Sciatic nerve (tissue), 2 donors: Measurements from ENCODE around the gene FOXP4. TPM values are rescaled to one million over a fixed set of nuclear protein-coding genes. Genes with fewer than 3 reads are reported as not detected.
A peak's percentile ranks its signal among the peaks of the same experiment; 100 is the strongest.

ENCODE experiments used
- ATAC-seq: fragments of 200-7000 bp; cut with Tn5 transposase; one replicate; pipeline ENCODE4 v1.9.1; 2020; ENCODE audit warnings: mild to moderate bottlenecking, moderate library complexity
- DNase-seq: peaks from one replicate; pipeline ENCODE4 v3.0.0-alpha.2; 2020; ENCODE audit warnings: low spot score
- intact Hi-C: fragments of 100-400 bp; cut with DNase I; formaldehyde crosslinking; loops from one replicate; pipeline ENCODE4 v1.14.2; 2022
- total RNA-seq: library from RNA; stranded (reverse); fragmentation: NEBNext Ultra II Directional; extraction: Animal tissue kit (Norgen Biotek cat#: 25700); gene quantifications from one replicate; pipeline ENCODE4 v1.2.1, GENCODE V29; 2021
- donor health status: DM: no; HTN: no; CAD: no.
- donor health status: DM: no; HTN: no; CAD: no.

FOXP4 gene, protein sequence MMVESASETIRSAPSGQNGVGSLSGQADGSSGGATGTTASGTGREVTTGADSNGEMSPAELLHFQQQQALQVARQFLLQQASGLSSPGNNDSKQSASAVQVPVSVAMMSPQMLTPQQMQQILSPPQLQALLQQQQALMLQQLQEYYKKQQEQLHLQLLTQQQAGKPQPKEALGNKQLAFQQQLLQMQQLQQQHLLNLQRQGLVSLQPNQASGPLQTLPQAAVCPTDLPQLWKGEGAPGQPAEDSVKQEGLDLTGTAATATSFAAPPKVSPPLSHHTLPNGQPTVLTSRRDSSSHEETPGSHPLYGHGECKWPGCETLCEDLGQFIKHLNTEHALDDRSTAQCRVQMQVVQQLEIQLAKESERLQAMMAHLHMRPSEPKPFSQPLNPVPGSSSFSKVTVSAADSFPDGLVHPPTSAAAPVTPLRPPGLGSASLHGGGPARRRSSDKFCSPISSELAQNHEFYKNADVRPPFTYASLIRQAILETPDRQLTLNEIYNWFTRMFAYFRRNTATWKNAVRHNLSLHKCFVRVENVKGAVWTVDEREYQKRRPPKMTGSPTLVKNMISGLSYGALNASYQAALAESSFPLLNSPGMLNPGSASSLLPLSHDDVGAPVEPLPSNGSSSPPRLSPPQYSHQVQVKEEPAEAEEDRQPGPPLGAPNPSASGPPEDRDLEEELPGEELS
- 39.2 TPM for total RNA-seq

DNA sequence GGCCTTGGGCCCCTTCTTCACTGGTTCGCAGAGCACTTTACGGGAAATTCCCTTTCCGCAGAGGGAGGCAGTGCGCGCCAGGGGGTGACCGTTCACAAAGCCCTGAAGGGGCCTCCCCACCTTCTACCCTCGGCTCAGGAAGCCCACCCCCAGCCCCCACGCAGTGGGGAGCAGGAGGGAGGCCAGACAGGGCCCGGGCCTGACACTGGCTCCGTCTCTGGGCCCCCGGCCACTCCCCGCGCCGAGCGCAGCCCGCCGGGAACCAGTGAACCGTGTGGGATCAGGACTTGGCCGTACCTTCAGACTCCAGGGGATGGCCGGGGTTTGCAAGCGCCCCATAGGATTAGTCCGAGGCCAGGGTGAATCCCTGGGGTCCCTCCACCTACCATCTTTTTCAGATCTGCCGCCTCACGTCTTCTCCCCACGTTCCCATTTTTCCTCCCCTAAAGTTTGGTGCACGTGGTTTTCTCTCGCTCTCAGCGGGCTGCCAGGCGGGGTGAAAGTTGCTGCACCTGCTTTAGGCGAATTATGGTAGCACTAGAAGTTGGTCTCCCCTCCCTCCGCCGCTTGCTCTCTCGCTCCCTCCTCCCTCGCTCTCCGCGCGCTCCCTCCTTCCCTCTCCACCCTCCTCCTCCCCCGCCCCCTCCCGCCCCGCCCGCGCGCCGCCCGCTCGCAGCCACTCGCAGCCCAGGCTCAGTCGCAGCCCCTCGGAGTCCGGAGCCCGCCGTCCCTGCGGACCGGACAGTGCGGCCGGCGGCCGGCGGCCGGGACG, at the start of gene FOXP4:
TSS of gene FOXP4 (plus strand) at position 679 of the 772 bp plus-strand sequence. CDS start 19,380 bp downstream, outside the sequence.
- peak; percentile 93 for DNase-seq
- ATAC-seq, result peak; percentile 95
- intact Hi-C loops, result no loop called here

DNA sequence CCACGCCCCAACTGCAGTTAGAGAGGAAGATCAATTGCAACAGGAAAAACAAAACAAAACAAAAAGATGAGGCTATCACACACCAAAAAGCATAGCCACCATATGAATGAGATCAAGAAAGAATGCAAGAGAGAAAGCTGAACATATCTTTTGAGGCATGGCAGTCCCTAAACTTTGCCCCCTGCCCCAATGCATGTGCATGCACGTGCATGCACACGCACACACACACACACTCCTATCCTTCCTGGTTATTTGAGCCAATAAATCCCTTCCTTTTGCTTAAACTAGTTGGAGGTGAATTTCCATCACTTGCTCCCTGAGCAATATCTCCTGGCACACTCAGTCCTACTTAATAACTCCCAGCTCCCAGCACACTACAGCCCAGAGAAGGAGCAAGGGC, 48.6 kb upstream of the FOXP4 start:
- DNase-seq (no peak), ATAC-seq (no peak)
- intact Hi-C loops, result no loop called here

DNA sequence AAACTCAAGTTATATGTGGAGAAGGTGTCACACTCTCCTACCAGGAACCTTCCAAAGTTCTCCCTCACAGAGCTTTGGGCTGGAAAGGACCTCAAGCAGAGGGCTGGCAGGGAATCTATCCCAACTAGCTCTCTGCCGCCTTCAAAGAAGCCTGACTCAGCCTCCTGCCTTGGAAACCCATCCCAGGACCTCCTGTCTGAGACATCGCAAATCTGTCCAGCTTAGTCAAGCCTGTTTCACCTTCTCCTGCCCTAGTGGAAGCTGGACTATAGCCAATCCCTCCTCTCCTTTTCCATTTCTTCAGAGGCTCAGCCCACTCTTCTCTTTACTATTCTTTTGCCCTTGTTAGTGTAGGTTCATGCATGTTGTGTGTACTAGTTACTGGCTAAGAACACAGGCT, 48.2 kb upstream of the FOXP4 start:
- intact Hi-C loops, result no loop called here
- DNase-seq, result no peak
- no peak for ATAC-seq

DNA sequence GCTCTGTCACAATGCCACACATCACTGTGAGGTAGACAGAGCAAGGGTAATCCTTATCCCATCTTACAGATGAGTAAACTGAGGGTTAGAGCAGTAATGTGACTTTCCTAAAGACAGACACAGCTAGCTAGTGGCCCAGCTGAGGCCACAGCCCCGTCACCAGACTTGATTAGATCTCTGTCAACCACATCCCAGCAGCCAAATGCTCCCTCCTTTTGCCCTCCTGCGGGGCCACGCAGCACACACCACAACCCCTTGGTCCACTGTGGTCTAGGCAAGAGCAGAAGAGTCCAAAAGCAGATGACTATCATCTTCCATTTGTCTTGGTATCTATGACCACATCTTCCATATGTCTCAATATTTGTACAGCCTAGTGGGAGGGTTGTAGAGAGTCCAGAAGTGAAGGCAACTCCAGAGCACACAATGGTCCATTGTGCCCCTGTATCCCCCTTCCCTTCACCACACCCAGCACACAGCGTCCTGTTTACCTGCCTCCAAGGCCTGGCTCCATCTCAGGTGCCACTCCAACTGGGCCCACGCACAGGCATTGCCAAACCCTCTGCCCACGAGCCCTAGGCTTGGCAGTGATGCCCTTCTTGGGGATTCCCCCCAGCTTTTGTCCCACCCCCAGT, 47.1 kb upstream of the FOXP4 start:
- intact Hi-C loops, result no loop called here
- DNase-seq (no peak), ATAC-seq (no peak)

DNA sequence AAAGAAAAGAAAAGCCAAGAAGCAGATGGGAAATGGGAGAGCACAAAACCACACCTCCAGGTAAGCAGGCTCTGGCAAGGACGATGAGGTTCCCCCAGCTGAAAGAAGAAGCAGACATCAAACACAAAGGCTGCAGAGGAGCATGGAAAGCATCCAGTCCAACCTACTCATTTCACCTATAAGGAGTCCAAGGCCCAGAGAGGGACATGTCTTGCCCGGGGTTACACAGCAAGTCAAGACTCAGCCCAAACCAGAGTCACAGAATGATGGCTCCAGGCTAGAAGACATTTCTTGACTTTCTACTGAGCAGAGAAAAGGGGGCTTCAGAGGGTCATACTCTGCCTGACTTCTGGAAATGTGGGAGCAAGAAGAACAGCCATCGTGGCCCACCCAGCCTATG, 45.6 kb upstream of the FOXP4 start:
- intact Hi-C loops, result no loop called here
- no peak for DNase-seq
- ATAC-seq, result no peak

DNA sequence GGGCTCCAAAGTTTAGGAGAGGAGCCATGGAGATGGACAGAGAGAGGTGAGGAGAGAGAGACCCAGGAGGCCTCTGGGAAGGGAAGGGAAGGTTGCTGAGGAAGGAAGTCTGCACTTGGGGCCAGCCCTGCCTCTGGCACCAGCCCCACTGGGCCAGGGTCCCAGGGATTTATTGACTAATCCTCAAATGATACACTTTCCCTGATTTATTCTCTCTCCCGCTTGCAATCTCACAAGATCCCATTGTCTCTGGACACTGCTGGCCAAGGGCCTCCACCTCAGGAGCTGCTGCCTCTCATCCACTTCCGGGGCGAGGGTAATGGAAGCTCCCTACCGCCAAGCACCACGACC, 43.6 kb upstream of the FOXP4 start:
- DNase-seq, result no peak
- intact Hi-C loops, result no loop called here
- no peak for ATAC-seq

DNA sequence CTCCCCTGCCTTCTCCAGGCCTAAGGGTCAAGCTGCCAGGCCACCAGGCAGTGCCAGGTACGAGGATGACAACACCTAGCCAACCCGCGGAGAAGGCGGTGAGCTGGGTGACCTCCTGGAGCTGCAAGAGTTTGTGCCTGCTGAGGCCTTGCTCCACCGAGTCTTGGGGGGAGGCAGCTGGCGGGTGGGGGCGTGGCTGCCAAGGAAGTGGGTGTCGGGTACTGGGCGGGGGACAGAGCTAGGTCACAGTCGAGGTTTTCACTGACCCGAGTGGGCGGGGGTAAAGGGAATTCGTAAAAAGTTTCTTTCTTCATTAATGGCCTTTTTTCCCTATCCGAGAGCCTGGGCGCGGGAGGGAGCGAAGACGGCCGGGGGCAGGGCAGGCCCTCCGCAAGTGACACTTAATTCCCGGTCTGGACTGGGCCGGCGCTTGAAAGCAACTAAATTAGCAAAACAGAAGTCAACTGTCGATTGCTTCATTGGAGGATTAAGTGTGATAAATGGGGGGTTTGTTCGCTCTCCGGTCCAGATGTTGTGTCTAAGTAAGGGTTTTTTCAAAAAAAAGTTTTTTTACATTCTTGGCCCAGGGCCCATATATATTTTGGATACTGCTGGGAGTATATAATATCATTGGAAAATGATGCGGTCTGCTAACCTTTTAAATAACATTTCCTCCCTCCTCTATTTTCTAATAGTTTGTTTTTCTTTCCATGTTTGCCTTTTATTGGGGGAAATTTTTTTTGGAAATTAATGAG, 43.1 kb upstream of the FOXP4 start:
- ATAC-seq, result peak; percentile 33
- intact Hi-C loops, result no loop called here
- peak; percentile 82 for DNase-seq

DNA sequence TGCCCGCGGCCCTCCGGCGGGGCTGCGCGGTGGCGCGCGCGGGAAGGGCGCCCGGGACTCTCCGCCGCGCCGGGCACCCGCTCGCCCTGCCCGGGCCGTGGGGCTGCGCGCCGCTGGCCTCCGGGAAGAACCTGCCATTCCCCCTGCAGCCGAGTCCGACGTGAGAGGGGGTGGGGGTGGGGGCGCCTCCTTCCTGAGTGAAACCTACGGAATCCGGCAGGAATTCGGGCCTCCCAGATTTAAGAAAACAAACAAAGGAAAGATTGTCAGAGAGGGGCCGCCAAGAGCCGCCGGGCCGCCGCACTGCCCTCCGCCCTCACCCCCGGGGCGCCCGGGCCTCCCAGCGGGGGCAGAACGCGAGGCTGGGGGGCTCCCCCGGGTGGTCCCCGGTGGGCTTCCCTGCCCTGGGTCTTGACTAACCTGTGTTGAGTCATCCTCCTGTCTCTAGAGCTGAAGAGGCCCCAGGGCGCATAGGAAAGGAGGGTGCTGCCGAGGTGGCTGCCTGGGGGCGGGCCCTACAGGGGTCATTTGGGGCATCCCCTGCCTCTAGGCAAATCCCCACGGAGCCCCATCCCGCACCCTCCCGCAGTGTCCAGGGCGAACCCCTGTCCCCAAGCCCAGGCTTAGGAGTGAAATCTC, 42.2 kb upstream of the FOXP4 start:
- intact Hi-C loops, result no loop called here
- DNase-seq, result peak; percentile 69

DNA sequence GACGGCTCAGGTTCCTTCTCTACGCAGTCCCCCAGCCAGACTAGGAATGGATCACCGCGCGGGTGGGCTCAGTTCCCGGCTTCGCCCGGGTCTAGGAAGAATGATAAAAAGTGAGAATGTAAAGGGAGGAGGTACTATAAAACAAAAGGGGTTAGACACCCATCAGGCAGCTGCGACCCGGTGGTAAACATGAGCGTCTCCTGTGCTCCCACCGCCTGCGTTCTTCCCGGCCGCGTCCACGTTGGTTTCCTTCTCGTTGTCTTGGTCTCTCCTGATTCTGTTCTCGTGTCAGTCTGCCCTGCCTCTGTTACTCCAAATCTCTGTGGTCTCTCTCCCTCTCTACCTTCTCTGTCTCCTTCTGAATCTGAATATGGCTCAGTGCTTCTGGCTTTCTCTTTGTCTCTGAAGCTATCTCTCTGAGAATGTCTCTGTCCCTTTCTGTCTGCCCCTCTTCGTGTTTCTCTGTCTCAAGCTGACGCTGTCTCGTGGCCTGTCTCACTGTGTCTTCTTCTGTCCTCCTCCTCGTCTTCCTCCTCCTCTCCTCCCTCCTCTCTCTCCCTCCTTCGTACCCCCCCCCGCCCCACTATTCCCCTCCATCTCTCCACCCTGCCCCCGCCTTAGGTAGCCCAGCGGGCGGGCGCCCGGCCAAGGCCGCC, 41.6 kb upstream of the FOXP4 start:
- intact Hi-C loops, result no loop called here
- ATAC-seq (peak; percentile 1), DNase-seq (no peak)

More for the DNA sequence above, 42.2 kb upstream of the FOXP4 start:
- peak; percentile 38 for ATAC-seq

DNA sequence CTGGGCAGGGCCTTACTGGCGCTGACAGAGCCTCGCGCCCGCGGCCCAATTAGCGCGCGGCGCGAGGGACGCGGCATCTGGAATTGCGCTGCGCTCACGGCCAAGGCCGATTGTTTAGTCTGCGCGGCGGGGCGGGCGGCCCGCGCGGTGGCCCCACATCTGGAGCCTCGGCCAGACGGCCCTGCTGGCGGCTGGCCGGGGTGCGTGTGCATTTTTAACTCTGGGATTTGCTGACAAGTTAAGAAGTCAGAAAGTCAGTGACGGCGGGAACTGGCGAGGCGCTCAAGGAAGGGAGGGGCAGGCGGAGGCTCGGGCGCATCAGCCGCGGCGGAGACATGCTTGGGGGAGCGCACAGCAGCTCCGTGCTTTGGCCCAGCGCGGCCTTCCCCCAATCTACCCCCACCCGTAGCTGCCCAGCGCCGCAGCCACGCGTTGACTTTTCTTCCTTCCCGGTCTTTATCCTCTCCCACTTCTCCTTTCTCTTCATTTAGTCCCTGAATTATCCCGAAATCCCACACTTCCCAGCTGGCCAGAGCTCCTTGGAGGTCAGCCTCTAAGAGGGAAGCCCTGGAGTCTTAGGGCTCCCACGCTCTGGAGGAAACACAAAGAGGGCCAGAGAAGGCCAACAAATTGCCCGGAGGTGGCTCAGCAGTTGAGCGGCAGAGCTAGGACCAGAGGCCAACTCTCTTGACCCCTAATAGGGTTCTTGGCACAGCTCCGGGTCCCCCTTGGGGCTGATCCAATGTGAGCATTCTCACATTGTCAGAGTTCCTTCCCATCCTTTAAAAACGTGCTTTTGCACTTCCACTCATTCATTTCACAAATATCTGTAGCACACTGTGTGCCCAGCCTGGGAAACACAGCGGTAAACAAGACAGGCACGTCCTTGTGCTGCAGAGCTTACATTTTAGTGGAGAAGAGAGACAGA, 40.8 kb upstream of the FOXP4 start:
- DNase-seq (peak; percentile 92), ATAC-seq (peak; percentile 83)
- intact Hi-C loops, result no loop called here

DNA sequence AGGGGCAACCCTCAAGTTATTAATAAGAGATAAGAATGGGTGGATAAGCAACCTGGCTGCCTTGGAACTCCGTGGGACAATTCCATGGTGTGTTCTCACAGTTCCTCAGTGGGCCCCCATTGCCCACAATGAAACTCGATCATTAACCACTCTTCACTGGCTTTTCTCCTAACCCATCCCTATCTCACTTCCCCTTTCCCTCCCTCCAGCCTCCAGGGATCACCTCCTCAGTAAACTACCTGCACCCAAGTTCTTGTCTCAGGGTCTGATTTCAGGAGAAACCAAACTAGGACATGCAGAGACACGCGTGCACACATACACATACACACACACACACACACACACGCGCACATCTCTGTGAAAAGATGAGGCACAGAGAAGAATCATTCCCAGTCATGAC, 37.7 kb upstream of the FOXP4 start:
- ATAC-seq (no peak), DNase-seq (no peak)
- intact Hi-C loops, result no loop called here

DNA sequence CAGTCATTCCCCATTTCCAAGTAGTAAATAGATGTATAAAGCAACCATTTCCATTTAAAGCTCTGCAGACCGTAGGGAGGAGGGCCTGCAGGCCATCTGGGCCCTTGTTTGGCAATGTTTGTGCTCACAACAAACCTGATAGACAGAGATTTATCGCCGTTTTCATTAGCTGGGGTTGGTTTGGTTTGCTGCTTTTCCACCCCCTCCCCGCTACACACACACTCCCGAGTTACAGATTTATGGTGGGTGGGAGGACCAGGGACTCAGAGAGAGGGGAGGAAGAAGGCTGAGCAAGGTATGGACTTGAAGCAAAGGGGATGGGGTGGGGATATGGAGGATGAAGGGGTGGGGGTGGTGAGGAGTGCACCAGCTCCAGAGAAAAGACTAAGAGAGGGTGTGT, 36.6 kb upstream of the FOXP4 start:
- DNase-seq (no peak), ATAC-seq (no peak)
- intact Hi-C loops, result no loop called here

DNA sequence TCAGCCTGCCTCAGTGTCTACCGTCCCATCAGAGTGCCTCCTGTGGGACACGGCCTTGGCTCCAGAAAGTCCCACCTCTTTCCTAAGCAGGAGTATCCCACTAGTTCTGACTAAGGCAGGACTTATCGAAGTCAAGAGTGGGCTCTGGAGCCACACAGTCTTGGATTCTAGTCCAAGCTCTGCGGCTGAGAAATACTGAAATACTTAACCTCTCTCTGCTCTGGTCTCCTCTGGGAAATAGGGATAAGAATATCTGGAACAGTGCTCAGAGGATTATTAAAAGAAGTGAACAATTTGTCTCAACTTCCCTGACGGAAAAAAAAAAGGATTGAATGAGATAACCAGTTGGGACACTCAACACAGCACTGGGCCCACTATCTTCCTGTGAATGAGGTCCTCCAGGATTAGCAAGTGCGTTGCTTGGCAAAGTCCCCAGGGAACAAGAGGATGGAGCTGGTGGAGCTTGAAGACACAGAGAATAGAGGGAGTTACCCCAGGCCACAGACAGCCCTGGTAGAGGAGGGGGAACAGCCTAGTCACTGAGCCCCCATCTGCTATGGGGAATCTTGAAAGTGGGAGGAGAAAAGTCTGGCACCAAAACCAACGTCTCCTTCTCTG, 34.6 kb upstream of the FOXP4 start:
- no peak for ATAC-seq
- intact Hi-C loops, result no loop called here
- DNase-seq, result no peak

DNA sequence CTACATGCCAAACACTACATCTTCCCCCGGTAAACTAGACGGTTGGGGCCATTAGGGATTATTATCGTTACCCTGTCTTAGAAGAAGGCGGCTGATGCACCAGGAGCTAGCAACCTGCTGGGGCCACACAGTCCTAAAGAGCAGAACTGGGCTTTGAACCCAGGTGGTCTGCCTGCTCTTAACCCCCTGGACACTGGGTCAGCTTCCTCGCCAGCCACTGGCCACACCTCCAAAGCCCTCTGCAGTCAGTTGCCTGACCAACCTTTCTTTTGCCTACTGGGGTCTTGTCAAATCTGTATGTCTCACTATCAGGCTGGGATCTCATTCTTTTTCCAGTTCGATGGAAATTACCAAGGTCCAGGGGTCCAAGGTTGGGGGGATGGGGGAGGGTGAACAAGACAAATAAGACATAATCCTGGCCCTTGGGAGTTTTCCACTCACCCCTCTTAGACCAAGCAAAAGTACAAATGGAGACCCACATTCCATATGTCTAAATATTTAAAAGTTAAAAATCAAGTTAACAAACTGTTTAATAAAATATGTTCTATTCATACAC, 34.0 kb upstream of the FOXP4 start:
- DNase-seq, result no peak
- no peak for ATAC-seq
- intact Hi-C loops, result no loop called here

DNA sequence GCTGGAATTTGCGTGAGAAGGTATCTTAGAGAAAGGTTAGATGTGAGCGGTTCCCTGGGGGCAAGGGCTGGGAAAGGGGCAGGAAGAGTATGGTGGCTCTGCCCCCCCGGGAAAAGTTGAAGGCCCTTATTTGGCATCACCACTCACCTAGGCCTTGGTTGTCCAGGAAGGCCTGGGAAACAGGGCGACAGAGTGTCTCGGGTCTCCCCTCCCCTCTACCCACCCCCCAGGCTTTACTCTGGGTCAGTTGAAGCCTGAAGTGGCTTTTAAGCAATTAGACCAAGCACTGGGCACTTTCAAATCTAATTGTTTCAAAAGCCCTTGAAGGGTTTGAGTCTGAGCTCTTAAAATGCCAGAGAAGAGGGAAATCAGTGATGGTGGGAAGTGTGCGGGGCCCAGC, 30.2 kb upstream of the FOXP4 start:
- ATAC-seq (no peak), DNase-seq (no peak)
- intact Hi-C loops, result no loop called here

DNA sequence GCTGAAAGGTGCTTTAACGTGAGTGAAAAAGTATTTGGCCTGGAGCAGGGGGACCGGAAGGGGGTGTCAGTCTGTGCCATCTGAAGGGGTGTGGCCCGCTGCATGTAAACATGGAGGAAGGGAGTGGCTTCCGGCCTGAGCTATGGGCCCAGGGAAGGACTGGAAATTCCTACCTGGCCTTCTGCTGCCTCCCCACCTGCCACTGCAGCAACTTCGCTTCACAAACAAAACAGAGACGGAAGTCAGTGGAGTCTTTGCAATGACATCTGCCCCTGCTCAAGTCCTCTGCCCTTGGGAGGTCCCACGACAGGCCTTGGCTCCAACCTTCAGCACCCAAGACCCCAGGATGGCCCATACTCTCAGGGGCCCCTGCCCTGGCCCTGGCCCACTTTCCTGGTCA, 28.1 kb upstream of the FOXP4 start:
- DNase-seq (no peak), ATAC-seq (no peak)
- intact Hi-C loops, result no loop called here
